Left lobe of liver (tissue), 2 donors: ENCODE data around the gene GBGT1. TPM values are rescaled to one million over a fixed set of nuclear protein-coding genes. Genes with fewer than 3 reads are reported as not detected.

Source experiments
- ATAC-seq: fragments of 200-7000 bp; cut with Tn5 transposase; one replicate; pipeline ENCODE4 v1.9.1; 2020; ENCODE audit warnings: mild to moderate bottlenecking, moderate library complexity
- DNase-seq: peaks from one replicate; pipeline ENCODE4 v3.0.0-alpha.2; 2020; ENCODE audit warnings: low spot score
- total RNA-seq: library from RNA; stranded (reverse); gene quantifications from one replicate; pipeline ENCODE4 v1.2.1, GENCODE V29; 2021
- donor health status: DM: no; HTN: no; CAD: no; lungs with moderate emphysema.
- donor health status: DM: no; HTN: yes; CAD: no.

GBGT1 gene
- total RNA-seq, 1 donor from 2014 or later = 1.2 TPM

GRCh38 chr9:133117271-133118178 lies 46.2 kb downstream of the GBGT1 start:
- DNase-seq (peak; percentile 78), ATAC-seq (peak; percentile 23)

GRCh38 chr9:133116346-133117231 lies 47.1 kb downstream of the GBGT1 start:
- ATAC-seq = no peak
- no peak for DNase-seq

- ATAC-seq = no peak
- DNase-seq = no peak
Measured at GRCh38 chr9:133115604-133116345, 47.9 kb downstream of the GBGT1 start.

- ATAC-seq = no peak
- DNase-seq = no peak
Measured at GRCh38 chr9:133114886-133115603, 48.7 kb downstream of the GBGT1 start.

- ATAC-seq = peak; percentile 71
- peak; percentile 87 for DNase-seq
Measured at GRCh38 chr9:133113949-133114885, 49.5 kb downstream of the GBGT1 start.

- DNase-seq (peak; percentile 94), ATAC-seq (peak; percentile 84)
Measured at GRCh38 chr9:133113163-133113948, 50.4 kb downstream of the GBGT1 start.

GRCh38 chr9:133112663-133113026 lies 51.1 kb downstream of the GBGT1 start:
- ATAC-seq (no peak), DNase-seq (peak; percentile 63)

GRCh38 chr9:133111808-133112662 lies 51.7 kb downstream of the GBGT1 start:
- no peak for DNase-seq
- ATAC-seq = no peak

- ATAC-seq = no peak
- no peak for DNase-seq
Measured at GRCh38 chr9:133109931-133110650, 53.6 kb downstream of the GBGT1 start.

GRCh38 chr9:133108794-133109641 lies 54.7 kb downstream of the GBGT1 start:
- ATAC-seq (no peak), DNase-seq (no peak)

- no peak for DNase-seq
- no peak for ATAC-seq
Measured at GRCh38 chr9:133107961-133108793, 55.5 kb downstream of the GBGT1 start.

GRCh38 chr9:133107245-133107722 lies 56.4 kb downstream of the GBGT1 start:
- DNase-seq = no peak
- no peak for ATAC-seq

GRCh38 chr9:133106511-133107244 lies 57.0 kb downstream of the GBGT1 start:
- no peak for DNase-seq
- no peak for ATAC-seq

- ATAC-seq = no peak
- no peak for DNase-seq
Measured at GRCh38 chr9:133105461-133105770, 58.3 kb downstream of the GBGT1 start.
